Activated CD4-positive, alpha-beta T cell treated with anti-CD3 and anti-CD28 coated beads, Interleukin-2, amount 10 ng/mL, durations not matched to agents 24 days and 14 days (primary cell): ENCODE data around the gene KRTAP5-11. TPM values are rescaled to one million over a fixed set of nuclear protein-coding genes. Genes with fewer than 3 reads are reported as not detected.
"Not testable (repeated sequence)": the region's sequence is repeated elsewhere in the genome, so short reads cannot be mapped to it uniquely, and the experiment has no call there.

ENCODE experiments used
- DNase-seq: peaks from one replicate; pipeline ENCODE4 v3.0.0; 2022
- H3K27ac Mint-ChIP-seq: one replicate; pipeline ENCODE4 v1.8.0; 2022; ENCODE audit warnings: mild to moderate bottlenecking, mixed read lengths
- H3K27me3 Mint-ChIP-seq: one replicate; pipeline ENCODE4 v1.8.0; 2022; ENCODE audit warnings: mixed read lengths
- H3K36me3 Mint-ChIP-seq: one replicate; pipeline ENCODE4 v1.8.0; 2022; ENCODE audit warnings: low read depth, mild to moderate bottlenecking, mixed read lengths
- H3K4me1 Mint-ChIP-seq: one replicate; pipeline ENCODE4 v1.8.0; 2021; ENCODE audit warnings: mixed read lengths
- H3K4me3 Mint-ChIP-seq: one replicate; pipeline ENCODE4 v1.8.0; 2022; ENCODE audit warnings: mild to moderate bottlenecking, moderate library complexity, mixed read lengths
- H3K9me3 Mint-ChIP-seq: one replicate; pipeline ENCODE4 v1.8.0; 2021; ENCODE audit warnings: mixed read lengths
- intact Hi-C: fragments of 100-400 bp; cut with micrococcal nuclease; formaldehyde crosslinking; loops from one replicate; pipeline ENCODE4 v1.15.1; 2023
- total RNA-seq: library from RNA; stranded (reverse); gene quantifications from 2 replicates; pipeline ENCODE4 v1.2.3, GENCODE V29; 2022

The KRTAP5-11 gene
- total RNA-seq, 1 donor from 2014 or later: not detected

GRCh38 chr11:71574418-71574817 is 8.3 kb downstream of the KRTAP5-11 start:
- intact Hi-C loops: no loop called here
- no peaks in the 10 kb centered on the region for H3K9me3 Mint-ChIP-seq
- H3K27me3 Mint-ChIP-seq: peaks cover 3% of the 10 kb centered on the region
- H3K4me1 Mint-ChIP-seq: no peaks in the 10 kb centered on the region
- no peak overlapping the region for H3K27ac Mint-ChIP-seq
- no peak overlapping the region for H3K4me3 Mint-ChIP-seq
- no peak for DNase-seq
- H3K36me3 Mint-ChIP-seq: no peaks in the 10 kb centered on the region

DNA sequence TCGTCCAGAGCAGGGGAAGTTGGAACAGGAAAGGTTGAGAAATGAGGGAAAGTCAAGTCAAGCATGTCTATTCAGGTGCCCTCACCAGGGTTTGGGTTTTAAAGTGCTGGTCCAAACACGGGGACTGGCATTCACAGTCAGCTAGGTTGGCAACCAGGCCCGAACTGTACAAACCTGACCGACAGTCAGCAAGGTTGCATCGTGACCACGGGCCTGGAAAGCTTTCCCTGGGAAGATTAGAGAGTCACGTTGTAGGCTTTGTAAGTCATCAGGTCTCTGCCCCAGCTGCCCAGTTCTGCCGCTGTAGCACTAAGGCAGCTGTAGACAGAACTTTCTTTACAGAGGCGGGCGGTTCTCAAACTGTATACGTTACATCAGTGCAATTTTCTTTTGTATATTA is 9.9 kb downstream of the KRTAP5-11 start:
- intact Hi-C loops: no loop called here
- no peak overlapping the region for H3K4me3 Mint-ChIP-seq
- no peak for DNase-seq
- H3K36me3 Mint-ChIP-seq: no peaks in the 10 kb centered on the region
- no peaks in the 10 kb centered on the region for H3K9me3 Mint-ChIP-seq
- H3K27ac Mint-ChIP-seq: no peak overlapping the region
- H3K27me3 Mint-ChIP-seq: peaks cover 2% of the 10 kb centered on the region
- no peaks in the 10 kb centered on the region for H3K4me1 Mint-ChIP-seq

DNA sequence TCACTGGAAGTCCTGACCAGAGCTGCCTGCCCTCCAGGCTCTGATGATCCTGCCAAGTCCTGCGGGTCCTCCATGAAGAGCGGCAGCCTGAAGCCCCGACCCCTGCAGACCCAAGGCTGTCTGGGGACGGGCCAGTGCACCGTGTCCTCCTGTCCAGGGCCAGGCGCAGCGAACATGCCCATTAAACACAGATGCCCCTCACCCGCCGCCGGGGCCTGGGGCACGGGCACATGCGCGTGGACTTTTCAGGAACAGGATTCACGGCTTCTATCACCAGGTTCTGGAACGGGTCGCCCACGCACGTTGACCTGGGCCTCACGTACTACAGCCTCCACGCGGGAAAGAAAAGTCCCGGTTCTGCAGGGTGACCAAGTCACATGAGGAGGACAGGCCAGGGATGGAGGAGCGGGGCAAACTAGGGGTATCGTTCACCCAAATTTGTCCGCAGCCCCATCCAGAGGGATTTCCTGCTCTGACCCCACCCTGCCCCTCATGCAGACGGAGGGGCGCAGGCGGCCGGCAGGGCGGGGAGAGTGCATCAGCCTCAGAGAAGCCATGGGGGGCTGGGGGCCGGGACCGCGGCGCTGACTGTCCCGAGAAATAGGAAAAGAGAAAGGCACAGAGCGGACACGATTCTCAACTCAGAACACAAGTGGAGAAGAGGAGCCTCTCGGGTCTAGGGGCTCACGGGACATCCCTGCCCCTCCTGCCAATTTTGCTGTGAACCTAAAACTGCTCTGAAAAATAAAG is 11.4 kb downstream of the KRTAP5-11 start:
- H3K9me3 Mint-ChIP-seq, H3K27ac Mint-ChIP-seq, intact Hi-C loops, H3K36me3 Mint-ChIP-seq, H3K4me1 Mint-ChIP-seq, H3K27me3 Mint-ChIP-seq, DNase-seq, H3K4me3 Mint-ChIP-seq: not testable (repeated sequence)

DNA sequence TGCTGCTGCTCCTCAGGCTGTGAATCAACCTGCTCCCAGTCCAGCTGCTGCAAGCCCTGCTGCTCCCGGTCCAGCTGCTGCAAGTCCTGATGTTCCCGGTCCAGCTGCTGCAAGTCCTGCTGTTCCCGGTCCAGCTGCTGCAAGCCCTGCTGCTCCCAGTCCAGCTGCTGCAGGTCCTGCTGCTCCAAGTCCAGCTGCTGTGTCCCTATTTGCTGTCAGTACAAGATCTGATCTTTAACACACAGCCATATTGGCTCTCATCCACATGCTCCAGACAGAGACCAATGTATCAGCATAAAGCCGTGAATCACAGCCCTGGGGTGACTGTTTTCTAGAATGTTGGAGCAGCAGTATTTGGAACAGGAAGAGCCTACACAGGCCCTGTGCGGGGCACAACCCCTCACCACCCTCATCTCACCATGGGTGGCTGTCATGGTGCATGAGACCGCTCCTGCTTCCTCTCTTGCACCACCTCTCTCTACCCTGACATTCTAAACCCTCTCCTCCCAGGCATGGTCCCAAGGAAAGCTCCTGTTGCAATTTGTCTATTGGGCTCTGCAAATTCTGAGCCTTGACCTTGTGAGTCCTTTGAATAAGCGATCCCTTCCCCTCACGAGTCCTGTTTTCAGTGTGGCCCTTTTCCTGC is 13.8 kb downstream of the KRTAP5-11 start:
- Mint-ChIP-seq H3K4me1 (no peaks in the 10 kb centered on the region), H3K27me3 (peaks cover 8% of the 10 kb centered on the region), H3K9me3 (no peaks in the 10 kb centered on the region), H3K4me3 (no peak overlapping the region), H3K36me3 (no peaks in the 10 kb centered on the region), H3K27ac (no peak overlapping the region)
- intact Hi-C loops: no loop called here
- no peak for DNase-seq

DNA sequence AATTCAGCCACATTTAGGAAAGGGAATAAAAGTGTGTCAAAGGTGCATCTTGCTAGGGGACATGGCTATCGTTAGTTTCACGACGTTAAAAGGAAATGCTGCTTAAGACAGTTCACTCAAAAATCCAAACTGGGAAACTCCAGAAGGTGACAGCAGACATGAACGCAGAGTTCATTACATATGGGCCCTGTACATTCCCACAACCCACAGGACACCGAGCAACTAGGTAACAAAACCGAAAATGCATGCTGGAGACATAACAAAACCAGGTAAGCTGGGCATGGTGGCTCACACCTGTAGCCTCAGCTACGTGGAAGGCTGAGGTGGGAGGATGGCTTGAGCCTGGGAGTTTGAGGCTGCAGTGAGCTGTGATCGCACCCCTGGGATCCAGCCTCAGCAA is 15.0 kb downstream of the KRTAP5-11 start:
- H3K9me3 Mint-ChIP-seq, H3K4me1 Mint-ChIP-seq, H3K27ac Mint-ChIP-seq, DNase-seq, H3K4me3 Mint-ChIP-seq, H3K36me3 Mint-ChIP-seq, intact Hi-C loops: not testable (repeated sequence)
- H3K27me3 Mint-ChIP-seq: peaks cover 17% of the 10 kb centered on the region

- H3K9me3 Mint-ChIP-seq, H3K36me3 Mint-ChIP-seq, H3K4me1 Mint-ChIP-seq, intact Hi-C loops, H3K27ac Mint-ChIP-seq, DNase-seq, H3K4me3 Mint-ChIP-seq: not testable (repeated sequence)
- peaks cover 17% of the 10 kb centered on the region for H3K27me3 Mint-ChIP-seq
Observed at GRCh38 chr11:71566626-71567599, 15.8 kb downstream of the KRTAP5-11 start.

DNA sequence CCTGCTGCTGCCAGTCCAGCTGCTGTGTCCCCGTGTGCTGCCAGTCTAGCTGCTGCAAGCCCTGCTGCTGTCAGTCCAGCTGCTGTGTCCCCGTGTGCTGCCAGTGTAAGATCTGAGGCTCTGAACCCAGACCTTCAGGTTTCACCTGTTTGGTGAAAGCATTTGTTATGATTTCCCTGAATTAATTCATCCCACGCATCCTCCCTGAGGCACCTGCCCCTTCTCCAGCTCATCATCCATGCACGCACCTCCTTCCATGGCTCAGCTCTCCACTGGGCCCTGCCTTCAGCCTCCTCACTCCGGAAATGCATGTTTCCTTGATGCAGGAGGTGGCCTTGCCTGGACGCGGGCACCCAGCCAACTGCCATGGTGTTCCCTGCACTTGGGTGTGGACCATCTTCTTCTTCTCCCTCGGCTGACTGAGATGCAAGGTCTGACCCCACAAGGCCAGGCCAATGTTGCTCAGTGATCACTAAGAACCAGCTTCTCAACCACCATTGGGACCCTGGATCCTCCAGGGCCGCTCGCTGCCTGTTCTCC is 16.5 kb downstream of the KRTAP5-11 start:
- H3K4me3 Mint-ChIP-seq: no peak overlapping the region
- no peak for DNase-seq
- H3K9me3 Mint-ChIP-seq: no peaks in the 10 kb centered on the region
- intact Hi-C loops: no loop called here
- peaks cover 23% of the 10 kb centered on the region for H3K27me3 Mint-ChIP-seq
- no peak overlapping the region for H3K27ac Mint-ChIP-seq
- no peaks in the 10 kb centered on the region for H3K4me1 Mint-ChIP-seq
- no peaks in the 10 kb centered on the region for H3K36me3 Mint-ChIP-seq

GRCh38 chr11:71565263-71565662 is 17.4 kb downstream of the KRTAP5-11 start, which contains the start of gene KRTAP5-10:
Gene KRTAP5-10, plus strand, starts transcription at chr11:71565563. Its CDS starts 25 bp downstream, at chr11:71565588.
- intact Hi-C loops: no loop called here
- Mint-ChIP-seq H3K9me3 (no peaks in the 10 kb centered on the region), H3K4me3 (no peak within 1 kb of the TSS), H3K27ac (no peak within 1 kb of the TSS), H3K4me1 (no peaks in the 10 kb centered on the region), H3K27me3 (peaks cover 23% of the 10 kb centered on the region), H3K36me3 (no peaks in the 10 kb centered on the region)
- DNase-seq: no peak

DNA sequence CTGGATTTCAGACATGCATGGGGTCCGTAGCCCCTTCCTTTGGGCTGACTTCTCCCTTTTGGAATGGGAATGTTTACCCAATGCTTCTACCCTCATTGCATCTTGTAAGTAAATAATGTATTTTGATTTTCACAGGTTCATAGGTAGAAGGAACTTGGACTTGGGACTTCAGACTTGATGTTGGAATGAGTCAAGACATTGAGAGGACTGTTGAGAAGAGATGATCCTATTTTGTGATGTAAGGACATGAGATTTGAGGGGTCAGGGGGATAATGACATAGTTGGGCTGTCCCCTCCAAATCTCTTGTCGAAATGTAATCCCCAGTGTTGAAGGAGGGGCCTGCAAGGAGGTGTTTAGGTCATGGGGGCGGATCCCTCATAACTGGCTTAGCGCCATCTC is 18.2 kb downstream of the KRTAP5-11 start:
- Mint-ChIP-seq H3K27me3 (peaks cover 23% of the 10 kb centered on the region), H3K27ac (no peak overlapping the region), H3K9me3 (no peaks in the 10 kb centered on the region), H3K36me3 (no peaks in the 10 kb centered on the region), H3K4me1 (no peaks in the 10 kb centered on the region), H3K4me3 (no peak overlapping the region)
- intact Hi-C loops: no loop called here
- DNase-seq: no peak

DNA sequence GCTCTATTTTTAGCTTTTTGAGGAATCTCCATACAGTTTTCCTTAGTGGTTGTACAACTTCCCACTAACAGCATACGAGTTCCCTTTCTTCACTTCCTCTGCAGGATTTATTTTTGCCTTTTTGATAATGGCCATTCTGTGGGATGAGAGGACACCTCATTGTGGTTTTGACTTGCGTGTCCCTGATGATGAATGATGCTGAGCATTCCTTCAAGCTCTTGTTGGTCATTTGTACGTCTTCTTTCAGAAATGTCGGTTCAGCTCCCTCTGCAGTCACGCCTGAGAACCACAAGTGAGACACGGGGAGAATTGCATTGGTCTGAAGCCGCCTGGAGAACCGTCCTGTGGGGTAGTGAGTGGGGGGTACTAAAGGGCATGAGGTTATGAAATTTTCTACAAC is 19.3 kb downstream of the KRTAP5-11 start:
- Mint-ChIP-seq H3K27me3 (peaks cover 26% of the 10 kb centered on the region), H3K4me3 (no peak overlapping the region), H3K9me3 (no peaks in the 10 kb centered on the region), H3K27ac (no peak overlapping the region), H3K36me3 (no peaks in the 10 kb centered on the region), H3K4me1 (no peaks in the 10 kb centered on the region)
- DNase-seq: peak; percentile 65
- intact Hi-C loops: no loop called here

DNA sequence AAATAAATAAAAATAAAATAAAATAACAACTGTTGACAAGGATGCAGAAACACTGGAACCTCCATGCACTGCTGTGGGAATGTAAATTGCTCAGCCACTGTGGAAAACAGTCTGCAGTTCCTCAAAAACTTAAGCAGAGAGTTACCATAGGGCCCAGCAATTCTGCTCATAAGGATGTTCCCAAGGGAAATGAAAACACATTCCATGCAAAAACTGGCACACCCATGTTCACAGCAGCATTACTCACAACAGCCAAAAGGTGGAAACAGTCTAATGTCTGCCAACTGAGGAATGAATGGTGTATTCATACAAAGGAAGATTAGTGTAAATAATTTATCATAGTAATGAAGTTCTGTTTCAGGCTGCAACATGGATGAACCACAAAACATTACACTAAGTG is 20.6 kb downstream of the KRTAP5-11 start:
- no peaks in the 10 kb centered on the region for H3K9me3 Mint-ChIP-seq

GRCh38 chr11:71558996-71559395 is 23.7 kb downstream of the KRTAP5-11 start:
- Mint-ChIP-seq H3K27ac (no peak overlapping the region), H3K4me3 (no peak overlapping the region), H3K4me1 (no peaks in the 10 kb centered on the region), H3K9me3 (no peaks in the 10 kb centered on the region), H3K36me3 (no peaks in the 10 kb centered on the region), H3K27me3 (peaks cover 28% of the 10 kb centered on the region)
- DNase-seq: no peak
- intact Hi-C loops: no loop called here

More for the DNA sequence above, 20.6 kb downstream of the KRTAP5-11 start:
- no peak overlapping the region for H3K4me3 Mint-ChIP-seq
- peaks cover 30% of the 10 kb centered on the region for H3K27me3 Mint-ChIP-seq
- intact Hi-C loops: no loop called here
- H3K36me3 Mint-ChIP-seq: no peaks in the 10 kb centered on the region
- no peak for DNase-seq
- H3K27ac Mint-ChIP-seq: no peak overlapping the region
- no peaks in the 10 kb centered on the region for H3K4me1 Mint-ChIP-seq

- no peak overlapping the region for H3K27ac Mint-ChIP-seq
- no peaks in the 10 kb centered on the region for H3K4me1 Mint-ChIP-seq
- DNase-seq: no peak
- peaks cover 19% of the 10 kb centered on the region for H3K27me3 Mint-ChIP-seq
- H3K4me3 Mint-ChIP-seq: no peak overlapping the region
- intact Hi-C loops: no loop called here
- no peaks in the 10 kb centered on the region for H3K9me3 Mint-ChIP-seq
- no peaks in the 10 kb centered on the region for H3K36me3 Mint-ChIP-seq
Observed at GRCh38 chr11:71557257-71557656, 25.4 kb downstream of the KRTAP5-11 start.
